ENCODE data around the gene OBSL1. TPM values are rescaled to one million over a fixed set of nuclear protein-coding genes. Genes with fewer than 3 reads are reported as not detected.

The OBSL1 gene
- total and polyA plus RNA-seq, 2 of the 4 experiments (the other 2 are of a cell fraction): 21.5 to 51.2 TPM

GRCh38 chr2:219593154-219593553 lies 21.8 kb upstream of the OBSL1 start:
- H3K9me1 ChIP-seq (ENCODE audit: insufficient read depth, low read length): peaks cover 3% of the 10 kb centered on the region; the same call in 1 of the 2 replicates
- no peak overlapping the region for H4K91ac ChIP-seq (ENCODE audit: insufficient read depth, low read depth, low read length)
- no peak overlapping the region for H4K8ac ChIP-seq (ENCODE audit: low read depth in 2 of 2, low read length in 2 of 2)
- H3K56ac ChIP-seq (ENCODE audit: extremely low read depth, insufficient read depth, low read length): no peak overlapping the region
- no peak overlapping the region for H3K4ac ChIP-seq (ENCODE audit: low read depth, low read length)
- H4K20me1 ChIP-seq (ENCODE audit: insufficient read depth, low read length): no peaks in the 10 kb centered on the region
- H3K9me3 ChIP-seq (ENCODE audit: control insufficient read depth, insufficient read depth, low read length): no peaks in the 10 kb centered on the region
- dilution Hi-C loops (cut with HindIII; ENCODE audit: low sequenced_read_pairs, unreplicated experiment) (no loop called here), in situ Hi-C loops (cut with MboI; ENCODE audit: low sequenced_read_pairs) (no loop called here), intact Hi-C loops (cut with micrococcal nuclease) (no loop called here)
- no peak overlapping the region for H3K23ac ChIP-seq (ENCODE audit: low read depth, low read length)
- POLR2A ChIA-PET (ENCODE audit: unreplicated experiment): no interaction called here
- no peak overlapping the region for H3K4me3 ChIP-seq (ENCODE audit: insufficient read depth, low read depth, low read length)
- ATAC-seq (ENCODE audit: low read depth) (no peak), DNase-seq (no peak)
- no peak overlapping the region for H3K4me2 ChIP-seq (ENCODE audit: low read depth, low read length)
- H3K27me3 ChIP-seq (ENCODE audit: control insufficient read depth, insufficient read depth, low read length): peaks cover 6% of the 10 kb centered on the region
- no TSS peak for BruUV-seq (replicated peaks)
- peaks cover 2% of the 10 kb centered on the region for H3K4me1 ChIP-seq (ENCODE audit: control insufficient read depth, insufficient read depth, low read length)
- no peak overlapping the region for H2BK120ac ChIP-seq (ENCODE audit: low read depth, low read length)
- no peak overlapping the region for H3K18ac ChIP-seq (ENCODE audit: low read depth, low read length)
- no peak overlapping the region for H2BK5ac ChIP-seq (ENCODE audit: low read depth, low read length, poor library complexity, severe bottlenecking)
- no peak overlapping the region for H2AFZ ChIP-seq (replicated peaks; ENCODE audit: low read length, poor library complexity)
- H2BK20ac ChIP-seq (ENCODE audit: low read depth, low read length): no peak overlapping the region
- CTCF ChIA-PET: no interaction called here
- no peak overlapping the region for H2BK15ac ChIP-seq (ENCODE audit: low read depth, low read length)
- H3K27ac ChIP-seq (ENCODE audit: insufficient read depth, low read length): no peak overlapping the region
- WGBS, 2 experiments (ENCODE audit: extremely low coverage in 2 of 2, insufficient read length in 1 of 2): 86% methylated on average over 1 of the region's 2 CpGs; no CpG with 5 or more reads in 1 of the 2 experiments
- no peak overlapping the region for H4K5ac ChIP-seq (ENCODE audit: low read depth, low read length)
- H2AK5ac ChIP-seq (ENCODE audit: low read depth, low read length): no peak overlapping the region
- H3K9ac ChIP-seq (ENCODE audit: low read depth, low read length): no peak overlapping the region
- H3K36me3 ChIP-seq (ENCODE audit: control insufficient read depth, insufficient read depth, low read length): no peaks in the 10 kb centered on the region
- H3K79me1 ChIP-seq (ENCODE audit: low read depth in 1 of 2, low read length in 2 of 2): peaks cover under 1 to 2% of the 10 kb centered on the region in 2 experiments
- no peak for TF ChIP-seq RAD21 (IDR thresholded peaks at IDR 0.05; ENCODE audit: low read length)
- no peak for TF ChIP-seq RFX5 (IDR thresholded peaks at IDR 0.05; ENCODE audit: low read depth, low read length)
- TF ChIP-seq RCOR1 (IDR thresholded peaks at IDR 0.05; ENCODE audit: insufficient replicate concordance, low read length): no peak
- TF ChIP-seq SMC3 (IDR thresholded peaks at IDR 0.05; ENCODE audit: low read depth, low read length): no peak
- no peak for TF ChIP-seq CHD1 (IDR thresholded peaks at IDR 0.05; ENCODE audit: low read depth, low read length)
- TF ChIP-seq MAFK (IDR thresholded peaks at IDR 0.05; ENCODE audit: low read depth, low read length): no peak
- TF ChIP-seq MAZ (IDR thresholded peaks at IDR 0.05; ENCODE audit: borderline replicate concordance, low read depth, low read length): no peak
- TF ChIP-seq CEBPB (IDR thresholded peaks at IDR 0.05; ENCODE audit: low read depth, low read length): no peak
- TF ChIP-seq FOS (IDR thresholded peaks at IDR 0.05; ENCODE audit: low read depth, low read length): no peak
- no peak for TF ChIP-seq NFE2L2 (IDR thresholded peaks at IDR 0.05; ENCODE audit: low read depth, low read length)
- no peak overlapping the region for H3K14ac ChIP-seq (replicated peaks; ENCODE audit: low read depth, low read length)
- no peak overlapping the region for H2AK9ac ChIP-seq (replicated peaks; ENCODE audit: low read depth, low read length, poor library complexity)
